Posterior vena cava (tissue), 2 donors: ENCODE data around the gene ERC2. TPM values are rescaled to one million over a fixed set of nuclear protein-coding genes. Genes with fewer than 3 reads are reported as not detected.

Experiments used
- DNase-seq: peaks from one replicate; pipeline ENCODE4 v3.0.0-alpha.2; 2020; ENCODE audit warnings: low spot score
- intact Hi-C, 2 donors: fragments of 100-400 bp; cut with DNase I; formaldehyde crosslinking; loops; one replicate each; pipeline versions ENCODE4 v1.14.1 to v1.14.2; 2022 to 2023
- total RNA-seq, 2 donors: library from RNA; stranded (reverse); fragmentation: NEBNext Ultra II Directional; extraction: Animal tissue kit (Norgen Biotek cat#: 25700); gene quantifications; one replicate each; pipeline ENCODE4 v1.2.1, GENCODE V29; 2021
- donor health status: DM: yes; HTN: yes; CAD: no.
- donor health status: DM: yes; HTN: yes; CAD: no.

Gene ERC2
- total RNA-seq, 2 donors from 2014 or later, result 0.14 TPM

GRCh38 chr3:55805169-55805568 lies 663.1 kb downstream of the ERC2 start:
- DNase-seq, result no peak
- intact Hi-C loops, result no loop called here

- intact Hi-C loops, result no loop called here
- no peak for DNase-seq
Observed at GRCh38 chr3:55804170-55805095, 663.8 kb downstream of the ERC2 start.

GRCh38 chr3:55802816-55803215 lies 665.5 kb downstream of the ERC2 start:
- intact Hi-C loops, result no loop called here
- DNase-seq, result no peak

- intact Hi-C loops, result no loop called here
- DNase-seq, result no peak
Observed at GRCh38 chr3:55801676-55802075, 666.6 kb downstream of the ERC2 start.

GRCh38 chr3:55801068-55801467 lies 667.2 kb downstream of the ERC2 start:
- DNase-seq, result no peak
- intact Hi-C loops, result no loop called here

GRCh38 chr3:55797775-55798174 lies 670.5 kb downstream of the ERC2 start:
- intact Hi-C loops, result no loop called here
- no peak for DNase-seq

- no peak for DNase-seq
Observed at GRCh38 chr3:55797084-55797483, 671.2 kb downstream of the ERC2 start.

GRCh38 chr3:55796533-55796932 lies 671.7 kb downstream of the ERC2 start:
- DNase-seq, result no peak
- intact Hi-C loops, result no loop called here

More at GRCh38 chr3:55797084-55797483, 671.2 kb downstream of the ERC2 start:
- intact Hi-C loops, result no loop called here

- no peak for DNase-seq
Observed at GRCh38 chr3:55795746-55796145, 672.5 kb downstream of the ERC2 start.

GRCh38 chr3:55795296-55795695 lies 673.0 kb downstream of the ERC2 start:
- intact Hi-C loops, result no loop called here
- DNase-seq, result no peak

More at GRCh38 chr3:55795746-55796145, 672.5 kb downstream of the ERC2 start:
- intact Hi-C loops, result no loop called here

- intact Hi-C loops, result no loop called here
Observed at GRCh38 chr3:55792742-55793141, 675.5 kb downstream of the ERC2 start.

GRCh38 chr3:55792009-55792408 lies 676.3 kb downstream of the ERC2 start:
- DNase-seq, result no peak
- intact Hi-C loops, result no loop called here

More at GRCh38 chr3:55792742-55793141, 675.5 kb downstream of the ERC2 start:
- DNase-seq, result no peak

GRCh38 chr3:55790596-55791350 lies 677.5 kb downstream of the ERC2 start:
- no peak for DNase-seq
- intact Hi-C loops, result no loop called here

- no peak for DNase-seq
- intact Hi-C loops, result no loop called here
Observed at GRCh38 chr3:55789516-55789915, 678.8 kb downstream of the ERC2 start.

GRCh38 chr3:55782807-55783206 lies 685.5 kb downstream of the ERC2 start:
- no peak for DNase-seq

GRCh38 chr3:55782351-55782750 lies 685.9 kb downstream of the ERC2 start:
- DNase-seq, result no peak
- intact Hi-C loops, result no loop called here

More at GRCh38 chr3:55782807-55783206, 685.5 kb downstream of the ERC2 start:
- intact Hi-C loops, result no loop called here

- intact Hi-C loops, result no loop called here
- no peak for DNase-seq
Observed at GRCh38 chr3:55780913-55781312, 687.4 kb downstream of the ERC2 start.

- DNase-seq, result no peak
- intact Hi-C loops, result no loop called here
Observed at GRCh38 chr3:55779543-55779942, 688.7 kb downstream of the ERC2 start.

GRCh38 chr3:55775366-55776154 lies 692.7 kb downstream of the ERC2 start:
- DNase-seq, result no peak
- intact Hi-C loops, result no loop called here

GRCh38 chr3:55774856-55775255 lies 693.4 kb downstream of the ERC2 start:
- no peak for DNase-seq
- intact Hi-C loops, result no loop called here
